Smooth muscle cell (in vitro differentiated cells): ENCODE results near the gene KCNJ4. TPM values are rescaled to one million over a fixed set of nuclear protein-coding genes. Genes with fewer than 3 reads are reported as not detected.

ENCODE experiments used
- DNase-seq: peaks from one replicate; lab custom pipeline; 2025; ENCODE audit not compliant: unreplicated experiment; lab: John Stamatoyannopoulos, UW
- H2AFZ ChIP-seq: fragments of 200-600 bp; sonication (generic); 2 replicates; pipeline ENCODE4 v1.6.0; 2016; ENCODE audit warnings: antibody characterized with exemption, low read depth, mild to moderate bottlenecking
- H3F3A ChIP-seq: fragments of 200-600 bp; sonication (generic); 2 replicates; pipeline ENCODE4 v1.6.0; 2017; ENCODE audit warnings: antibody characterized with exemption, low read depth
- H3K27ac ChIP-seq: fragments of 200-600 bp; sonication (generic); 2 replicates; pipeline ENCODE4 v1.5.1; 2016; ENCODE audit warnings: low read depth, mild to moderate bottlenecking
- H3K27me3 ChIP-seq: fragments of 200-600 bp; sonication (generic); 2 replicates; pipeline ENCODE4 v1.6.1; 2016; ENCODE audit warnings: low read depth, mild to moderate bottlenecking
- H3K36me3 ChIP-seq: fragments of 200-600 bp; sonication (generic); 2 replicates; pipeline ENCODE4 v1.5.1; 2016; ENCODE audit warnings: low read depth
- H3K4me1 ChIP-seq: fragments of 200-600 bp; sonication (generic); 2 replicates; pipeline ENCODE4 v1.5.1; 2016; ENCODE audit warnings: low read depth
- H3K4me2 ChIP-seq: fragments of 200-600 bp; sonication (generic); 2 replicates; pipeline ENCODE4 v1.6.0; 2016; ENCODE audit warnings: mild to moderate bottlenecking
- H3K4me3 ChIP-seq: fragments of 200-600 bp; sonication (generic); 2 replicates; pipeline ENCODE4 v1.5.1; 2016; ENCODE audit warnings: mild to moderate bottlenecking
- H3K79me2 ChIP-seq: fragments of 200-600 bp; sonication (generic); 2 replicates; pipeline ENCODE4 v1.6.0; 2016; ENCODE audit warnings: low read depth, mild to moderate bottlenecking
- H3K9ac ChIP-seq: fragments of 200-600 bp; sonication (generic); 2 replicates; pipeline ENCODE4 v1.6.0; 2016; ENCODE audit warnings: low read depth
- H3K9me3 ChIP-seq: fragments of 200-600 bp; sonication (generic); replicated peaks from 2 replicates; pipeline ENCODE4 v1.5.1; 2016; ENCODE audit warnings: low read depth
- H4K20me1 ChIP-seq: fragments of 200-600 bp; sonication (generic); 2 replicates; pipeline ENCODE4 v1.6.0; 2016; ENCODE audit warnings: low read depth
- WGBS: methylation state at CpG from one replicate; pipeline ENCODE4 v1.1.7; 2016; ENCODE audit warnings: low lambda C conversion rate; 5-methylcytosine and 5-hydroxymethylcytosine counted together
- polyA plus RNA-seq: library from polyadenylated mRNA; unstranded; fragments of >200 nt; fragmentation: Nextera tagmentation; extraction: Ambion mirVana; gene quantifications from 2 replicates; pipeline ENCODE4 v1.2.1, GENCODE V29; 2016
- total RNA-seq: library from RNA; depleted of rRNA; stranded (reverse); fragments of >200 nt; gene quantifications from 2 replicates; pipeline ENCODE4 v1.2.3, GENCODE V29; 2014
- TF ChIP-seq, protein P1 (sequence below): fragments of 200-600 bp; sonication (generic); IDR thresholded peaks from 2 replicates; pipeline ENCODE4 v1.5.1; 2017; ENCODE audit warnings: borderline replicate concordance, mild to moderate bottlenecking, antibody characterized with exemption; ENCODE audit not compliant: insufficient read depth, poor library complexity, severe bottlenecking

KCNJ4 gene
- total and polyA plus RNA-seq, 2 experiments from 2014 or later, result not detected

DNA sequence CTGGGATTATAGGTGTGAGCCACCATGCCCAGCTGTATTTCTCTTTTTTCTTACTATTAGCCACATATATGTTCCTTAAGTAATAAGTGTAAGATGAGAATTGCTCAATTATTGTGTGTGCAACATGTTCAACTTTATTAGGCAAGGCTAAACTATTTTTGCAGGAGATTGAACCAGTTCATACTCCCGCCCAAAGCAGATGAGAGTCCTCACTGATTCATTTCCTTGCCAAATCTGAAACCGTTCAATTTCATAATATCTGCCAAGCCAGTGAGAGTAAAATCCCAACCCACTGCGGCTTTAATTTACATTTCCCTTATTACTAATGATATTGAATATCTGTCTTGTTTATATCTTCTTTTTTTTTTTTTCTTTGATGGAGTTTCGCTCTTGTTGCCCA lies 48.4 kb downstream of the KCNJ4 start:
- TF ChIP-seq, protein P1, sequence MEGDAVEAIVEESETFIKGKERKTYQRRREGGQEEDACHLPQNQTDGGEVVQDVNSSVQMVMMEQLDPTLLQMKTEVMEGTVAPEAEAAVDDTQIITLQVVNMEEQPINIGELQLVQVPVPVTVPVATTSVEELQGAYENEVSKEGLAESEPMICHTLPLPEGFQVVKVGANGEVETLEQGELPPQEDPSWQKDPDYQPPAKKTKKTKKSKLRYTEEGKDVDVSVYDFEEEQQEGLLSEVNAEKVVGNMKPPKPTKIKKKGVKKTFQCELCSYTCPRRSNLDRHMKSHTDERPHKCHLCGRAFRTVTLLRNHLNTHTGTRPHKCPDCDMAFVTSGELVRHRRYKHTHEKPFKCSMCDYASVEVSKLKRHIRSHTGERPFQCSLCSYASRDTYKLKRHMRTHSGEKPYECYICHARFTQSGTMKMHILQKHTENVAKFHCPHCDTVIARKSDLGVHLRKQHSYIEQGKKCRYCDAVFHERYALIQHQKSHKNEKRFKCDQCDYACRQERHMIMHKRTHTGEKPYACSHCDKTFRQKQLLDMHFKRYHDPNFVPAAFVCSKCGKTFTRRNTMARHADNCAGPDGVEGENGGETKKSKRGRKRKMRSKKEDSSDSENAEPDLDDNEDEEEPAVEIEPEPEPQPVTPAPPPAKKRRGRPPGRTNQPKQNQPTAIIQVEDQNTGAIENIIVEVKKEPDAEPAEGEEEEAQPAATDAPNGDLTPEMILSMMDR, result no peak
- no peak overlapping the region for H2AFZ ChIP-seq
- no peak overlapping the region for H3K27ac ChIP-seq
- H3K27me3 ChIP-seq, result no peaks in the 10 kb centered on the region
- no peak overlapping the region for H3K4me2 ChIP-seq
- no peak overlapping the region for H3K9ac ChIP-seq
- no peaks in the 10 kb centered on the region for H3K4me1 ChIP-seq
- H4K20me1 ChIP-seq, result no peaks in the 10 kb centered on the region
- no peak for DNase-seq
- H3K79me2 ChIP-seq, result no peaks in the 10 kb centered on the region
- no peak overlapping the region for H3K4me3 ChIP-seq
- WGBS, result 89% methylated on average over 4 of the region's 4 CpGs
- H3K36me3 ChIP-seq, result no peaks in the 10 kb centered on the region
- no peaks in the 10 kb centered on the region for H3F3A ChIP-seq
- no peaks in the 10 kb centered on the region for H3K9me3 ChIP-seq

DNA sequence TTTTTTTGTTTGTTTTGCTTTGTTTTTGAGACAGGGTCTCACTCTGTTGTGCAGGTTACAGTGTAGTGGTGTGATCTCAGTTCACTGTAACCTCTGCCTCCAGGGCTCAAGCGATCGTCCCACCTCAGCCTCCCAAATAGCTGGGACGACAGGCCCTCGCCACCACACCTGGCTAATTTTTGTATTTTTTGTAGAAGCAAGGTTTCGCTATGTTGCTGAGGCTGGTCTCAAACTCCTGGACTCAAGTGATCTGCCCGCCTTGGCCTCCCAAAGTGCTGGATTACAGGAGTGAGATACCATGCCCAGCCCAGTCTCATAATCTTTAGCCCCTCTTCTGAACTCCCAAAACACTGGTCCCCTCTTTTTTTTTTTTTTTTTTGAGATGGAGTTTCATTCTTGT lies 50.6 kb downstream of the KCNJ4 start:
- WGBS, result 93% methylated on average over 6 of the region's 6 CpGs
- H3K9me3 ChIP-seq, result no peaks in the 10 kb centered on the region

DNA sequence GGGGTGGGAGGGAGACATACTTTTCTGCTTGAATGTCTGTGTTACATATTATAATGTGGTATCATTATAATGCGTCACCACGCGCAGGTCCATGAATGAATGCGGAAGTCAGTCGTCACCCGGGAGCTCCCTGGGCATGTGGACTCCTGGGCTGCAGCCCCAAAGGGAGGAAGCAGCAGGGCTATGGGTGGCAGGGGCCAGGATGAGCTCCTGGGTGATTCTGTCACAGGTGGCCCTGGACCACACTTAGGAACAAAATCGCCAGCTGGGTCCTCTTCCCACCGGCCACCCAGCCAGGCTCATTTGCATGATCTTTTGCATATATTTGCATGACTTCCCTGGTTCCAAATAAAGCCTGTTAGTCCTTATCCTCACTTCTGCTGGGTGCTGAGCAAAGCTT lies 51.2 kb downstream of the KCNJ4 start:
- Histone ChIP-seq H3K9ac (no peak overlapping the region), H4K20me1 (no peaks in the 10 kb centered on the region), H3K27ac (no peak overlapping the region), H3K9me3 (no peaks in the 10 kb centered on the region), H2AFZ (no peak overlapping the region), H3K4me2 (no peak overlapping the region), H3K27me3 (no peaks in the 10 kb centered on the region), H3K4me1 (peaks cover 4% of the 10 kb centered on the region), H3F3A (no peaks in the 10 kb centered on the region), H3K36me3 (no peaks in the 10 kb centered on the region), H3K79me2 (no peaks in the 10 kb centered on the region), H3K4me3 (no peak overlapping the region)
- no peak for DNase-seq
- 89% methylated on average over 8 of the region's 8 CpGs for WGBS
- TF ChIP-seq, protein P1, result no peak

More for the DNA sequence above, 50.6 kb downstream of the KCNJ4 start:
- no peak overlapping the region for H2AFZ ChIP-seq
- no peak overlapping the region for H3K27ac ChIP-seq
- no peak for DNase-seq
- H3F3A ChIP-seq, result no peaks in the 10 kb centered on the region
- TF ChIP-seq, protein P1, result no peak
- no peaks in the 10 kb centered on the region for H4K20me1 ChIP-seq
- no peak overlapping the region for H3K4me2 ChIP-seq
- H3K4me1 ChIP-seq, result peaks cover 3% of the 10 kb centered on the region
- no peaks in the 10 kb centered on the region for H3K27me3 ChIP-seq
- H3K4me3 ChIP-seq, result no peak overlapping the region
- no peak overlapping the region for H3K9ac ChIP-seq
- H3K36me3 ChIP-seq, result no peaks in the 10 kb centered on the region
- H3K79me2 ChIP-seq, result no peaks in the 10 kb centered on the region

DNA sequence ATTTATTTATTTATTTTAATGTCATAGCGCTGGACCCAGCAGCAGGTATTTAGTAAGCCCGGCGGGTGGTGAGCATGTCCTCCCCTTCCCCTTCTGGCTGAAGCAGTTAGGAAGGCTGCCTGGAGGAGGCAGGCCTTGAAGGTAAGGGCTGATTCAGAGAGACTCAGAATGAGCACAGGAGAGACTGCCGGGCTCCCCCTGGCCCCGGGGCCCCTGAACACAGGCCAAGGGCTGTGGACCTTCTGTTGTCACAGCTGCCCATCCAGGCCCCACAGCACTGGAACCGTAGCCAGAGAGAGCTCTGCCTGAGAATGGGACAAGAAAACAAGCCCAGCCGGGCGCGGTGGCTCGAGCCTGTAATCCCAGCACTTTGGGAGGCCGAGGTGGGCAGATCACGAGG lies 52.8 kb downstream of the KCNJ4 start:
- Histone ChIP-seq H3F3A (no peaks in the 10 kb centered on the region), H3K4me1 (peaks cover 4% of the 10 kb centered on the region), H3K9ac (no peak overlapping the region), H3K27ac (no peak overlapping the region), H3K4me3 (no peak overlapping the region), H4K20me1 (no peaks in the 10 kb centered on the region), H3K79me2 (peaks cover 12% of the 10 kb centered on the region), H3K4me2 (no peak overlapping the region), H3K9me3 (no peaks in the 10 kb centered on the region), H2AFZ (no peak overlapping the region), H3K36me3 (no peaks in the 10 kb centered on the region), H3K27me3 (no peaks in the 10 kb centered on the region)
- TF ChIP-seq, protein P1, result no peak
- 90% methylated on average over 12 of the region's 12 CpGs for WGBS
- DNase-seq, result no peak
